Mucosa of descending colon (tissue), 3 donors: ENCODE data around the gene WDR82. TPM values are rescaled to one million over a fixed set of nuclear protein-coding genes. Genes with fewer than 3 reads are reported as not detected.

Experiments
- ATAC-seq: fragments of 200-7000 bp; cut with Tn5 transposase; one replicate; pipeline ENCODE4 v1.9.1; 2020; ENCODE audit warnings: mild to moderate bottlenecking, moderate library complexity
- DNase-seq, 3 donors: peaks; one replicate each; pipeline ENCODE4 v3.0.0-alpha.2; 2020
- H3K36me3 ChIP-seq: fragments of 200-600 bp; one replicate; pipeline ENCODE4 v1.8.0; 2021; ENCODE audit warnings: low read depth, mild to moderate bottlenecking
- H3K4me1 ChIP-seq: fragments of 200-600 bp; one replicate; pipeline ENCODE4 v1.8.0; 2021; ENCODE audit warnings: low read depth, mild to moderate bottlenecking
- H3K4me3 ChIP-seq: fragments of 200-600 bp; one replicate; pipeline ENCODE4 v1.8.0; 2021; ENCODE audit warnings: mild to moderate bottlenecking
- H3K9me3 ChIP-seq: fragments of 200-600 bp; one replicate; pipeline ENCODE4 v1.8.0; 2021; ENCODE audit warnings: mild to moderate bottlenecking
- CTCF ChIP-seq: fragments of 200-600 bp; IDR thresholded peaks from one replicate; pipeline ENCODE4 v1.8.0; 2022; ENCODE audit warnings: antibody characterized with exemption, mild to moderate bottlenecking
- intact Hi-C, 2 donors: fragments of 100-400 bp; cut with DNase I in 1 of 2; cut with micrococcal nuclease in 1 of 2; formaldehyde crosslinking; loops; one replicate each; pipeline versions ENCODE4 v1.11.0 to v1.11.1; 2022; cut with DNase I, micrococcal nuclease
- total RNA-seq, 3 donors: library from RNA; stranded (reverse); fragmentation: NEBNext Ultra II Directional in 2 of 3; extraction: Animal tissue kit (Norgen Biotek cat#: 25700) in 2 of 3; gene quantifications; one replicate each; pipeline versions ENCODE4 v1.2.1 to v1.2.4, GENCODE V29; 2021 to 2023
- donor health status: DM: no; HTN: no; CAD: no; lungs with moderate emphysema.
- donor health status: DM: no; HTN: no; CAD: no.
- donor health status: DM: no; HTN: yes; CAD: no.

Gene WDR82
- total RNA-seq, 3 donors from 2014 or later: 55.8 to 83.1 (median 62.9) TPM

DNA sequence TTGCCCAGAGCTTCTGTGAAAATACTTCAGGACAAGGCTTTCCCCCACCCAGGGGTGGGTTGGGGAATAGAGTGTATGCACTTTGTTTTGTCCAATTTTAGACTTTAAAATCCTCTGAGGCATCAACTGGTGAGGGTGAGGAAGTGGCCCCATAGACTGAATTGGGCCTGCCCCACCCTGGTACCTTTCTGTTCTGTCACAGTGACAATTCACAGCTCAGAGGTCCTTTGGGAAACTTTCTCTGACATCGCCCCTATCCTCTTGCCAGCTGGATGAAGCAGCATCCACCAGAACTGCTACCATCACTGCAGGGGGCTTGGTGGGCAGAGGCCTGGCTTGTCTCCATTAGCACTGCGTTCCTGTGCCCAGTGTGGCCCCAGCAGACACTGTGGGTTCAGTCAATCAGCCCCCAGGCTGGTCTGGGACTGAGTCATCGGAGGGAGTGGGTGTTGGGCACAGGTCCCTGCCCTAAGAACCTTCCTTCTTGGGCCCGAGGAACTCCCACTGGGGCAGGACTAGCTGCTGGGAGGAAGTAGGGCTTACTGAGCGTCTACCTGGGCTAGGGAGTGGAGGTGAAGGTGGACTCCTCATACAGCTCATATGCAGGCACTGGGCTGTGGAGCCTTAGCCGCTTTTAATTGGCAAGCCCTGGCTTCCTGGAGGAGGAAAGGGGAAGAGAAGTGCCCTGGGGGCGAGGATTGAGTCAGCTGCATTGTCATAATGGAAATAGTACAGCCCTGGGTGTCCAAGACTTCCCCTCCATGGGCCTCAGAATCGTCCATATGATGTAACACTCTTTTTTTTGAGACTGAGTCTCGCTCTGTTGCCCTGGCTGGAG, 34.4 kb downstream of the WDR82 start:
- H3K4me1 ChIP-seq: peaks cover 11% of the 10 kb centered on the region
- no peaks in the 10 kb centered on the region for H3K36me3 ChIP-seq
- intact Hi-C loops: no loop called here
- no peak overlapping the region for H3K4me3 ChIP-seq
- no peak for ATAC-seq
- DNase-seq: peak in 2 of 3 donors; percentile 27 to 60
- no peak for TF ChIP-seq CTCF
- H3K9me3 ChIP-seq: no peaks in the 10 kb centered on the region

DNA sequence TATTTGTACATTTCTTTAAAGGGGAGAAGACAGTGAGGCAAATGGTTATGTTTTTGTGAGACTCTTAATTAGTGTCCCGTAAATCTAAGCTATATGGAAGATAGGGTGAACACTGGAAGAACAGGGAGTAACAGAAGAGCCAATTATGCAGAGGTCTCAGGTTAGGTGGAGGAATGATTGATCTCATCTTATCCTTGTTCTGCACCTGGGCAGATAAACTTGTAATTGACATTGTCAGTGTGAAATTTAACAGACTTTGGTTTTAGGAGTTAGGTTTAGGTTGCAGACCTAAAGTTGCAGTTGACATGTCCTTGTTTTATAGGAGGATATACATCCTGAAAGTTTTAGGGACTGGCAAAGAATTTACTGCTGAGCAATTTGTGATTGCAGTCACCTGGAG, 36.4 kb downstream of the WDR82 start:
- H3K4me1 ChIP-seq: peaks cover 24% of the 10 kb centered on the region
- intact Hi-C loops: no loop called here
- H3K36me3 ChIP-seq: no peaks in the 10 kb centered on the region
- DNase-seq: no peak
- H3K4me3 ChIP-seq: no peak overlapping the region
- ATAC-seq: no peak
- TF ChIP-seq CTCF: no peak
- H3K9me3 ChIP-seq: no peaks in the 10 kb centered on the region

- H3K4me1 ChIP-seq: peaks cover 23% of the 10 kb centered on the region
- no peak for DNase-seq
- TF ChIP-seq CTCF: no peak
- intact Hi-C loops: no loop called here
- no peak for ATAC-seq
- H3K4me3 ChIP-seq: no peak overlapping the region
- no peaks in the 10 kb centered on the region for H3K9me3 ChIP-seq
- H3K36me3 ChIP-seq: no peaks in the 10 kb centered on the region
Observed at GRCh38 chr3:52240886-52241370, 37.5 kb downstream of the WDR82 start.

DNA sequence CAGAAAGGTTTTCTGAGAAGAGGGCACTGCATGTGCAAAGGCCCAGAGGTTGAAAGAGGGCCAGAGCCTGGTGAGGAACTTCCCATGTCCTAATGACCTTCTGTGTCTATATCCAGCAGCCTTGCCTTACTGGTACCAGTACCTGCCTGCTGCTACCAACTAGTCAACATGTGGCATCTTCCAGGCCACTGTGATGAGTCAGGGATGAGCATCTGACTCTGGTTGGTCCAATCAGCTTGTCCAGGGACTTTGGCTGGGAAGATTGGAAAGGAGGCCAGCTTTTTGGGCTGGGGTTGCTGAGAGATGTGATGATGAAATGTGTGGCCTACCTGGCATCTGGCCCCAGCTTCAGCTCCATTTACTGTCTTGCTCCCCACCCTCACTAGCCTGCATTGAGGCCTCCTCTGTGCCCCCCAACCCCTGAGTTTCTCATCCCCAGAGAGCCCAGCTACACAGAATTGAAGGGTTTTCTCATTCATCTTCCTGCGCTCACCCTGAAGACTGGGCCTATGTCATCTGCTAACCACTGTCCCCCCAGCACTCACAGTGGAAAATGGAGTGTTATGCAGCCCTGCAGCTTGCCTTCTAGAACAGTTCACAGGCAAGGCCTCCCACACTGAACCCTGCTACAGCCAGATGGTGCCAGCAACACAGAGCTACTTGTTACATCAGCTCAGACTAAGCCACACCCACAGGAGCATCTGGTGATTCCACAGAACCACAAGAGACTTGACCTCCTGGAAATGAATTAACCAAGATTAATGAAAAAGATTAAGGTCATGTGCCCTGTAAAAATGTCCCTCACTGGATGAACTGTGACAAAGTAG, 38.2 kb downstream of the WDR82 start:
- H3K4me3 ChIP-seq: no peak overlapping the region
- TF ChIP-seq CTCF: no peak
- peaks cover 21% of the 10 kb centered on the region for H3K4me1 ChIP-seq
- ATAC-seq (peak; percentile 20), DNase-seq (peak; percentile 29 to 56 (median 53))
- no peaks in the 10 kb centered on the region for H3K9me3 ChIP-seq
- intact Hi-C loops: no loop called here
- H3K36me3 ChIP-seq: no peaks in the 10 kb centered on the region

- peak; percentile 95 for ATAC-seq
- intact Hi-C loops: no loop called here
- Histone ChIP-seq H3K4me1 (peaks cover 21% of the 10 kb centered on the region), H3K9me3 (no peaks in the 10 kb centered on the region), H3K36me3 (no peaks in the 10 kb centered on the region), H3K4me3 (peak within 1 kb of the TSS; percentile 79)
- peak; percentile 79 to 91 (median 88) for DNase-seq
- TF ChIP-seq CTCF: peak; percentile 28
Observed at GRCh38 chr3:52238761-52239701, 39.4 kb downstream of the WDR82 start, which contains the start of gene TWF2. Gene TWF2 (minus strand): TSS chr3:52239158. CDS start chr3:52239016, 142 bp downstream.
